Skeletal muscle tissue (tissue), 4 donors: ENCODE results near the gene YIPF2. TPM values are rescaled to one million over a fixed set of nuclear protein-coding genes. Genes with fewer than 3 reads are reported as not detected.
A peak's percentile ranks its signal among the peaks of the same experiment; 100 is the strongest.
"Not testable (repeated sequence)": the region's sequence is repeated elsewhere in the genome, so short reads cannot be mapped to it uniquely, and the experiment has no call there.

Experiments
- H3K27ac ChIP-seq: one replicate; pipeline ENCODE4 v1.7.0; 2013; ENCODE audit warnings: mild to moderate bottlenecking, low read depth, low read length, inconsistent platforms
- H3K27me3 ChIP-seq, 3 donors: one replicate each; pipeline ENCODE4 v1.7.0; 2013; ENCODE audit warnings: low read length in 3 of 3; ENCODE audit not compliant: control insufficient read depth in 3 of 3, insufficient read depth in 3 of 3
- H3K36me3 ChIP-seq, 3 donors: one replicate each; pipeline ENCODE4 v1.7.0; 2013; ENCODE audit warnings: low read length in 3 of 3; ENCODE audit not compliant: control insufficient read depth in 3 of 3, insufficient read depth in 3 of 3
- H3K4me1 ChIP-seq, 3 donors: one replicate each; pipeline ENCODE4 v1.7.0; 2013; ENCODE audit warnings: low read length in 3 of 3, mild to moderate bottlenecking in 3 of 3; ENCODE audit not compliant: control insufficient read depth in 3 of 3, insufficient read depth in 3 of 3
- H3K4me3 ChIP-seq, 3 donors: one replicate each; pipeline ENCODE4 v1.7.0; 2013; ENCODE audit warnings: low read length in 3 of 3
- H3K9ac ChIP-seq, 3 donors: one replicate each; pipeline ENCODE4 v1.7.0; 2013; ENCODE audit warnings: low read length in 3 of 3, mild to moderate bottlenecking in 3 of 3, moderate library complexity in 2 of 3, low read depth in 1 of 3
- H3K9me3 ChIP-seq, 3 donors: one replicate each; pipeline ENCODE4 v1.7.0; 2013; ENCODE audit warnings: low read length in 3 of 3; ENCODE audit not compliant: control insufficient read depth in 3 of 3
- total RNA-seq: library from RNA; depleted of rRNA; stranded (reverse); fragments of >200 nt; gene quantifications from one replicate; pipeline ENCODE4 v1.2.3, GENCODE V29; 2014
- donor health status: Osteomylitis.

YIPF2 gene
- total RNA-seq, 1 donor from 2014 or later: 30.3 TPM

DNA sequence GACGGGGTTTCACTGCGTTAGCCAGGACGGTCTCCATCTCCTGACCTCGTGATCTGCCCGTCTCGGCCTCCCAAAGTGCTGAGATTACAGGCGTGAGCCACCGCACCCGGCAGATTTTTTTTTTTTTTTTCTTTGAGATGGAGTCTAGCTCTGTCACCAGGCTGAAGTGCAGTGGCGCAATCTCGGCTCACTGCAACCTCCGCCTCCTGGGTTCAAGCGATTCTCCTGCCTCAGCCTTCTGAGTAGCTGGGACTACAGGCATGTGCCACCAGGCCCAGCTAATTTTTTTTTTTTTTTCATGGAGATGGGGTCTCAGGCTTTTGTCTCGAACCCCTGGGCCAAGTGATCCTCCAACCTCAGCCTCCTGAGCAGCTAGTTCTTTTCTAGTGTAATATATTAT, 13.2 kb upstream of the YIPF2 start:
- not testable (repeated sequence) for H3K27ac ChIP-seq, H3K4me3 ChIP-seq, H3K4me1 ChIP-seq, H3K9me3 ChIP-seq, H3K27me3 ChIP-seq, H3K9ac ChIP-seq, H3K36me3 ChIP-seq

DNA sequence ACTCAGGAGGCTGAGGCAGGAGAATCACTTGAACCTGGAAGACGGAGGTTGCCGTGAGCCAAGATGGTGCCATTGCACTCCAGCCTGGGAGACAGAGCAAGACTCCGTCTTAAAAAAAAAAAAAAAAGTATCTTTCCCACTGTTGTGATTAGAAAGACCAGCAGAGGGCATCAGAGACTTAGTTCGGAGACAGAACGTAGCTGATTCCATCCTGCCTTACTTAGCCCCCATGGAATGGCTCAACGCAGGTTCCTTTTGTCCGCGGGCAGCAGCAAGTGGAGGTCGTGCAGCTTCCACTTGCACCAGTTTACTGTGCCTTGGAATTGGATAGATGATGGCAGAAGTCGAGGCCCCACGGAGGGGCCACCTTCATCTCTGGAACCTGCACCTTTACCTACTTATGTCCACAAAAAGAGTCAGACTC, 8.2 kb upstream of the YIPF2 start:
- H3K4me3 ChIP-seq: peak overlapping the region; percentile 29 to 52 (median 38)
- no peak overlapping the region for H3K27ac ChIP-seq
- no peaks in the 10 kb centered on the region for H3K9me3 ChIP-seq
- no peaks in the 10 kb centered on the region for H3K27me3 ChIP-seq
- H3K9ac ChIP-seq: peak overlapping the region in 1 of 3 donors; percentile 33
- H3K36me3 ChIP-seq: peaks cover 0 to 4% (median 3%) of the 10 kb centered on the region in 3 donors
- H3K4me1 ChIP-seq: peaks cover 0 to 3% (median 2%) of the 10 kb centered on the region in 3 donors

DNA sequence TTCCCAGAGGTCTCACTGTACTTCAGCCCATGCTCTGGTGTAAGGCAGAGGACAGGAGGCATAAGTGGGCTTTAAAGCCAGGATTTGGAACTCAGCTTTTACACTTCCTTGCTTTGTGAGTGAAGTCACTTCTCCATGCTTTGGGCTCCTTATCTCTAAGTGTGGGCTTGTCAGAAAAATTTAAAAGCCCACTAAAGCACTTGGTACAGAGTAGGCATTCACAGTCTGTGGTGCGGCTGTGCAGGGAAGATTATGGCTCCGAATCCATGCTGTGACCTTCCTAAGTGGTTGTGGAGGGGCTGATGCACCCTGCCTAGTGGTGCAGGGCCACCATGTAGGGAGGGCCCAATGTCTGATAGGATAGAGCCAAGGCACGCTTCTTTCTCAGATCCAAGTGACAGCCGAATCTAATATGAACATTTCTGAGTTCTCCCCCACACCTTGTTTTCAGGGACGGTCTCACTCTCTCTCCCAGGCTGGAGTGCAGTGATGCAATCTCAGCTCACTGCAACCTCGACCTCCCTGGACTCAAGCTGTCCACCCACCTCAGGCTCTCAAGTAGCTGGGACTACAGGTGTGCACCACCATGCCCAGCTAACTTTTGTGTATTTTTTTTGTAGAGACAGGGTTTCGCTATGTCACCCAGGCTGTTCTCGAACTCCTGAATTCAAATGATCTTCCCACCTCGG, 7.1 kb upstream of the YIPF2 start:
- H3K27ac ChIP-seq: no peak overlapping the region

DNA sequence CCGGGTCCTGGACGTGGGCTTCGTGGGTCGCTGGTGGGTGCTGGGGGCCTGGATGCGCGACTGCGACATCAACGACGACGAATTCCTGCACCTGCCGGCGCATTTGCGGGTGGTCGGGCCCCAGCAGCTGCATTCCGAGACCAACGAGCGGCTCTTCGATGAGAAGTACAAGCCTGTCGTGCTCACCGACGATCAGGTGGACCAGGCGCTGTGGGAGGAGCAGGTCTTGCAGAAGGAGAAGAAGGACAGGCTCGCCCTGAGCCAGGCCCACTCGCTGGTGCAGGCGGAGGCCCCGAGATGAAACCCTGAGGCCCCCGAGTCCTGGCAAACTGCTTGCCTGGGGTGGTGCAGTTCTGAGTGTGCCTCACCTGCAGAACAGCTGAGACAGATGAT, 959 bp upstream of the YIPF2 start:
- peaks cover 5 to 23% (median 10%) of the 10 kb centered on the region in 3 donors for H3K36me3 ChIP-seq
- peaks cover 23 to 39% (median 35%) of the 10 kb centered on the region in 3 donors for H3K4me1 ChIP-seq
- no peaks in the 10 kb centered on the region for H3K9me3 ChIP-seq
- peak overlapping the region; percentile 72 to 92 (median 81) for H3K9ac ChIP-seq
- H3K27ac ChIP-seq: no peak overlapping the region
- peak overlapping the region; percentile 79 to 95 (median 92) for H3K4me3 ChIP-seq
- no peaks in the 10 kb centered on the region for H3K27me3 ChIP-seq

More for the DNA sequence above, 7.1 kb upstream of the YIPF2 start:
- H3K4me1 ChIP-seq: peaks cover 0 to 3% (median 2%) of the 10 kb centered on the region in 3 donors
- H3K9me3 ChIP-seq: no peaks in the 10 kb centered on the region
- no peaks in the 10 kb centered on the region for H3K27me3 ChIP-seq
- peaks cover 0 to 7% (median 4%) of the 10 kb centered on the region in 3 donors for H3K36me3 ChIP-seq
- H3K4me3 ChIP-seq: no peak overlapping the region
- H3K9ac ChIP-seq: no peak overlapping the region

GRCh38 chr19:10927730-10928562, 493 bp downstream of the YIPF2 start:
- H3K4me3 ChIP-seq: peak overlapping the region; percentile 79 to 95 (median 92)
- peaks cover 16 to 34% (median 22%) of the 10 kb centered on the region in 3 donors for H3K36me3 ChIP-seq
- H3K4me1 ChIP-seq: peaks cover 27 to 54% (median 44%) of the 10 kb centered on the region in 3 donors
- peak overlapping the region; percentile 78 for H3K27ac ChIP-seq
- no peaks in the 10 kb centered on the region for H3K9me3 ChIP-seq
- H3K9ac ChIP-seq: peak overlapping the region; percentile 81 to 92 (median 83)
- no peaks in the 10 kb centered on the region for H3K27me3 ChIP-seq

DNA sequence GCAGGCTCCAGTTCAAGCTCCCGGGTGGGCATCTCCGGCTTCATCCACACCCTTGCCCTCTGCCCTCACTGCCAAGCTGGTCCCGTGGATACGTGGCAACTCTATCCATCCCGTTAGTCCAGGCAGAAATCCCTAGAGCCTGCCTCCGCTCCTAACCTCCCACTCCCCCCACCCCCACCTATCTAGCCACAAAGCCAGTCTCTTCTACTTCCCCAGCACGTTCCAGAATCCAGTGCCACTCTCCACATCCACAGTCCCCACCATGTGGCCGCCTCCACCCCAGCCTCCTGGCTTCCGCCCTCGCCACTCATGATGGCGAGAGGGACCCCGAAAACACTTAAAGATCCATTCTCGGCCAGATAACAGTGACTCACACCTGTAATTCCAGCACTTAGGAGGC, 3.8 kb downstream of the YIPF2 start:
- Histone ChIP-seq H3K36me3 (peaks cover 24 to 43% (median 41%) of the 10 kb centered on the region in 3 donors), H3K27ac (no peak overlapping the region), H3K9ac (peak overlapping the region in 1 of 3 donors; percentile 50), H3K9me3 (no peaks in the 10 kb centered on the region), H3K27me3 (no peaks in the 10 kb centered on the region), H3K4me3 (no peak overlapping the region), H3K4me1 (peaks cover 26 to 61% (median 51%) of the 10 kb centered on the region in 3 donors)

DNA sequence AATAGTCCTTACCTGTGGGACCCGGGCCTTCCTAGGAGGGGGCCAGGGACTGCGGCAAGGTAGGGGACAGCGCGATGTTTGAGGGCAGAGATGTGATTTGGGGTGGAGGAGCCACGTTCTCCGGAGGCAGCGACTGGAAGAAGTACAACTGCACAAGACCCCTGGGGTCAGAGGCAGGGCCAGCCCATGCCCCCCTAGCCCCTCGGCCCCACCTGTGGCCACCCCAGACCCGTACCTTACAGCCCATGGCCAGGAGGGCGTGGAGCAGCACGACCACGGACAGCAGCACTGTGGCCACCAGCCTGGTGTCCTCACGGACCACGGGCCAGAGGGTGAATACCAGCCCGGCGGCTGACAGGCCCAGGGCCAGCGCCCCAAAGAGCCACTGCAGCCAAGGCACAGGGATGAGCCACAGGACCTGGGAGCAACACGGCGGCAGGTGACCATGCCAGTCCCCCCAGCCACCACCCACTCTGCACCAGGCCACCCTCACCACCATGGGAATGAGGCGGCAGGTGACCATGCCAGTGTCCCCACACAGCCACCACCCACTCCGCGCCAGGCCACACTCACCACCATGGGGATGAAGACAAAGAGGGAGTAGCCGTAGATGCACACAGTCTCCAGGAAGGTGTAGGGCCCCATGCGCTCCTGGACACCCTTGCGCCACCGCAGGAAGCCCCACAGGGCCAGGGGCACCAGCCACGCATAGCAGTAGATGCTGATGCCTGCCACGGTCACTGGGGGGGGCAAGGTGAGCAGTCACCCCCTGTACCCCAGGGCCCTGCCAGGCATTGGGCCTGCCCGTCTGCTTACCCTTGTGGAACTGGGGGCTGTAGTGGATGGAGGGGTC, 5.0 kb downstream of the YIPF2 start:
- Histone ChIP-seq H3K9me3 (no peaks in the 10 kb centered on the region), H3K4me3 (no peak overlapping the region), H3K36me3 (peaks cover 34 to 54% (median 47%) of the 10 kb centered on the region in 3 donors), H3K4me1 (peaks cover 26 to 66% (median 55%) of the 10 kb centered on the region in 3 donors), H3K9ac (peak overlapping the region in 1 of 3 donors; percentile 45), H3K27ac (no peak overlapping the region), H3K27me3 (no peaks in the 10 kb centered on the region)

- no peaks in the 10 kb centered on the region for H3K9me3 ChIP-seq
- H3K27ac ChIP-seq: no peak overlapping the region
- no peaks in the 10 kb centered on the region for H3K27me3 ChIP-seq
- peak overlapping the region in 1 of 3 donors; percentile 40 for H3K9ac ChIP-seq
- H3K4me3 ChIP-seq: no peak overlapping the region
- peaks cover 22 to 62% (median 50%) of the 10 kb centered on the region in 3 donors for H3K4me1 ChIP-seq
- H3K36me3 ChIP-seq: peaks cover 41 to 61% (median 49%) of the 10 kb centered on the region in 3 donors
Observed at GRCh38 chr19:10922638-10923014, 5.8 kb downstream of the YIPF2 start.

GRCh38 chr19:10921910-10922637, 6.4 kb downstream of the YIPF2 start:
- H3K4me3 ChIP-seq: no peak overlapping the region
- H3K27me3 ChIP-seq: no peaks in the 10 kb centered on the region
- peak overlapping the region; percentile 3 for H3K27ac ChIP-seq
- H3K4me1 ChIP-seq: peaks cover 18 to 56% (median 45%) of the 10 kb centered on the region in 3 donors
- peaks cover 41 to 56% (median 49%) of the 10 kb centered on the region in 3 donors for H3K36me3 ChIP-seq
- no peaks in the 10 kb centered on the region for H3K9me3 ChIP-seq
- H3K9ac ChIP-seq: peak overlapping the region in 1 of 3 donors; percentile 25
